ENCODE results near the gene COPG1.

Gene COPG1

DNA sequence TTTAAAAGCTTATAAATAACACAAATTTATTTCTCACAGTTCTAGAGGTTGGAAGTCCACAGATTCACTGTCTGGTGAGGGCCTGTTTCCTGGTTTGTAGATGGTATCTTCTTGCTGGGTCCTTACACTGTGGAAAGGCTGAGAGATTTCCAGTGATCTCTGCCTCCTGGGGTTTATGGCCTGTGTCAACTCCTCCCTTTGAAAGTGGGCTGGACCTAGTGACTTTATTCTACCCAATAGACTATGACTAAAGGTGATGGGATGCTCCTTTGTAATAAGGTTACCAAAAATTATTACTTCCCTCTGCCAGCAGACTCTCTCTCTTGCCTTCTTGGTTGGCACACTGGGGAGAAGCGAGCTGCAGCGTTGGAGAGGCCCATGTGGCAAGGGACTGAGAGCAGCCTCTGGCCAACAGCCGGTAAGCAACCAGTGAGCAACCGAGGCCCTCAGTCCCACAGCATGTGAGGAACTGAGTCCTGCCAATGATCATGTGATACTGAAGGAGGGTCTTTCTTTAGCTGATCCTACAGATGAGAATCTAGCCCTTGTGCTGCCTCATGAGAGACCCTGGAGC is 14.0 kb upstream of the COPG1 start:
- H3K27me3 ChIP-seq (ENCODE audit: insufficient read depth, low read depth, severe bottlenecking): no peaks in the 10 kb centered on the region
- TF ChIP-seq, protein P1, sequence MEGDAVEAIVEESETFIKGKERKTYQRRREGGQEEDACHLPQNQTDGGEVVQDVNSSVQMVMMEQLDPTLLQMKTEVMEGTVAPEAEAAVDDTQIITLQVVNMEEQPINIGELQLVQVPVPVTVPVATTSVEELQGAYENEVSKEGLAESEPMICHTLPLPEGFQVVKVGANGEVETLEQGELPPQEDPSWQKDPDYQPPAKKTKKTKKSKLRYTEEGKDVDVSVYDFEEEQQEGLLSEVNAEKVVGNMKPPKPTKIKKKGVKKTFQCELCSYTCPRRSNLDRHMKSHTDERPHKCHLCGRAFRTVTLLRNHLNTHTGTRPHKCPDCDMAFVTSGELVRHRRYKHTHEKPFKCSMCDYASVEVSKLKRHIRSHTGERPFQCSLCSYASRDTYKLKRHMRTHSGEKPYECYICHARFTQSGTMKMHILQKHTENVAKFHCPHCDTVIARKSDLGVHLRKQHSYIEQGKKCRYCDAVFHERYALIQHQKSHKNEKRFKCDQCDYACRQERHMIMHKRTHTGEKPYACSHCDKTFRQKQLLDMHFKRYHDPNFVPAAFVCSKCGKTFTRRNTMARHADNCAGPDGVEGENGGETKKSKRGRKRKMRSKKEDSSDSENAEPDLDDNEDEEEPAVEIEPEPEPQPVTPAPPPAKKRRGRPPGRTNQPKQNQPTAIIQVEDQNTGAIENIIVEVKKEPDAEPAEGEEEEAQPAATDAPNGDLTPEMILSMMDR (IDR thresholded peaks at IDR 0.05; ENCODE audit: low read depth, low read length): no peak
- H3K36me3 ChIP-seq: no peaks in the 10 kb centered on the region
- DNase-seq: no peak
- H3K27ac ChIP-seq: no peak overlapping the region
- no peaks in the 10 kb centered on the region for H3K9me3 ChIP-seq (ENCODE audit: severe bottlenecking)
- no peak overlapping the region for H3K4me3 ChIP-seq (ENCODE audit: low read depth, low read length)

DNA sequence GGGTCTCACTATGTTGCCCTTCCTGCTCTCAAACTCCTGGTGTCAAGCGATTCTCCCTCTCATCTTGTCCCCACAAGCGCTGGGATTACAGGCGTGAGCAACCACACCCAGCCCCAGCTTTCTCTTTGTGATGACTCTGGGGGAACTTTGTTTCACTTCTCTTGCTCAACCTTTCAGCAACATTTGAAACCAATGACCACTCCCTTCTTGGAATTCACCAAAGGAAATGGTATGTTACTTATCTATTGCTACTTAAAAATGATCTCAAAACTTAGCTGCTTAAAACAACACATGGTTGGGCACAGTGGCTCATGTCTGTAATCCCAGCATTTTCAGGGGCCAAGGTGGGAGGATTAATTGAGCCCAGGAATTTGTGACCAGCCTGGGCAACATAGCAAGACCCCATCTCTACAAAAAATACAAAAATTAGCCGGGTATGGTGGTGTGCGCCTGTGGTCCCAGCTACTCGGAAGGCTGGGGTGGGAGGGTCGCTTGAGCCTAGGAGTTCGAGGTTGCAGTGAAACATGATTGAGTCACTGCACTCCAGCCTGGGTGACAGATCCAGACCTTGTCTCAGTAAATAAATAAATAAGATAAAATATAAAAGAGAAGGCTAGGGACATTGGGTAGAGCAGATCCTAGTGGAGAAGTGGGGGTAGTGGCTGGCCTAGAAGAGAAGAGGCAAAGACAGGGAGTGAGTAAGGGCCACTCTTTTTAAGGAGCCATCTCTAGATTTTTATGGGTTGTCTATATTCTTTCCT is 10.3 kb upstream of the COPG1 start:
- H3K4me3 ChIP-seq (ENCODE audit: low read depth, low read length): no peak overlapping the region
- TF ChIP-seq, protein P1 (IDR thresholded peaks at IDR 0.05; ENCODE audit: low read depth, low read length): no peak

DNA sequence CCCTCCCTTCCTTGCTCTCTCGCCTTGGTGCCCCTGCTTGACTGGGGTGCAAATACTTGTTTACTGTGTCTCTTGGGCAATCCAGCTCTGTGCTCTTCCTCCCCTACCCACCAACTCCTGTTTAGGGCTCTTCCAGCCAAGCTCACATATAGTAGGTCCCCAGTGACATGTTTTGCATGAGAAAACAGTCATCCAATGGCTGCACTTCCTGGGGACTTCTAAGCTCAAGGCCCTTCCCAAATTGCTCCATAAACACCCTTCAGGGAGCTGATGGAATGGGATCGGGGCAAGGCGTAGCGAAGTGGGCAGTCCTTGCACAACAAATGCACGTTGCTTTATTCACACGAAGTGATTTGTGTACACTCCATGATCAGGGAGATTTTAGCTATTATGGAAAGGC is 9.4 kb upstream of the COPG1 start:
- Histone ChIP-seq H3K9me3 (ENCODE audit: severe bottlenecking) (no peaks in the 10 kb centered on the region), H3K27ac (no peak overlapping the region), H3K4me3 (ENCODE audit: low read depth, low read length) (no peak overlapping the region), H3K36me3 (no peaks in the 10 kb centered on the region), H3K27me3 (ENCODE audit: insufficient read depth, low read depth, severe bottlenecking) (no peaks in the 10 kb centered on the region)
- no peak for DNase-seq
- TF ChIP-seq, protein P1 (IDR thresholded peaks at IDR 0.05; ENCODE audit: low read depth, low read length): no peak

More for the DNA sequence above, 10.3 kb upstream of the COPG1 start:
- Histone ChIP-seq H3K27me3 (ENCODE audit: insufficient read depth, low read depth, severe bottlenecking) (no peaks in the 10 kb centered on the region), H3K27ac (no peak overlapping the region), H3K9me3 (ENCODE audit: severe bottlenecking) (no peaks in the 10 kb centered on the region), H3K36me3 (no peaks in the 10 kb centered on the region)
- DNase-seq: no peak

DNA sequence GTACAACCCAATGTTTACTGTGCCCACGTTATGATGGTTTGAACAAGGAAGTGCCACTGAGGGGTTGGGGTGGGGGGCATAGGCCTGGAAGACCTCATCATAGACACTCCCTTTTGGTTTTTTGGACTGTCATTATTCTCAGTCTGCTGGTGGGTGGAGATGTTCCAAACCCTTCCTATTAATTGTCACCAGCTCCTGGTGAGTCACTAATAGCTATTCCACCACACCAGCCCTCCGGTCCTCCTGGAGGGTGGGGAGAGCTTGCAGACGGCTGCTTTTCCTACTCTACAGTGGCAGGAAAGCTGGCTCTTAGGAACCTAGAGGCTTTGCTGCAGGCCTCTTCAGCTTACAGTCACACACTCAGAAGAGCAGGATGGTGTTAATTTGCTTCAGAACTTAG is 9.0 kb upstream of the COPG1 start:
- no peaks in the 10 kb centered on the region for H3K9me3 ChIP-seq (ENCODE audit: severe bottlenecking)
- no peak for DNase-seq
- H3K36me3 ChIP-seq: no peaks in the 10 kb centered on the region
- no peak overlapping the region for H3K4me3 ChIP-seq (ENCODE audit: low read depth, low read length)
- H3K27ac ChIP-seq: no peak overlapping the region
- no peaks in the 10 kb centered on the region for H3K27me3 ChIP-seq (ENCODE audit: insufficient read depth, low read depth, severe bottlenecking)
- TF ChIP-seq, protein P1 (IDR thresholded peaks at IDR 0.05; ENCODE audit: low read depth, low read length): no peak

DNA sequence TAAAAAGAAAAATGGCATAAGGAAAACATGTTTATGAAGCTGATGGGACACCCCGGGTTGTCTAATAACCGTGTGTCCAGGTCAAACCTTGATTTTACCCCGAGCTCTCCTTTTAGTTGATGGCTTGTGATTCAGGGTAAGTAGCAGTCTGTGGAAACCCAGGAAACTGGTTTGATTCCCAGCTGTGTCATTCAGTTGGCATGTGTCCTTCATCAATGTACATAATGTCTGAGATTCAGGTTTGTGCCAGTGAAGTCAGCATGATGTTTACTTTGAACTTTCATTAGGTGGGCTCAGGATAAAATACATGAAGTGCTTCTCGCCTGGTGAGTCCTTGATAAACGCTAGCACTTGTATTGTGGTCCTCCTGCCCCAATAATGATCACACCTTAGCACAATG is 4.3 kb upstream of the COPG1 start:
- Histone ChIP-seq H3K36me3 (no peaks in the 10 kb centered on the region), H3K4me3 (ENCODE audit: low read depth, low read length) (no peak overlapping the region), H3K27me3 (ENCODE audit: insufficient read depth, low read depth, severe bottlenecking) (no peaks in the 10 kb centered on the region), H3K9me3 (ENCODE audit: severe bottlenecking) (no peaks in the 10 kb centered on the region), H3K27ac (no peak overlapping the region)
- TF ChIP-seq, protein P1 (IDR thresholded peaks at IDR 0.05; ENCODE audit: low read depth, low read length): no peak
- no peak for DNase-seq

All from WERI-Rb-1 (cell line).